ENCODE measurements around the gene MEIS2. TPM values are rescaled to one million over a fixed set of nuclear protein-coding genes. Genes with fewer than 3 reads are reported as not detected.

The MEIS2 gene
- polyA plus RNA-seq, 1 donor from 2014 or later: 825 TPM

- H3K9me2 ChIP-seq (ENCODE audit: insufficient read depth, low read length): no peaks in the 10 kb centered on the region
- no peaks in the 10 kb centered on the region for H3F3A ChIP-seq (ENCODE audit: insufficient read depth, low read length, poor library complexity, severe bottlenecking)
- no peak for TF ChIP-seq TAF1 (IDR thresholded peaks at IDR 0.05; ENCODE audit: low read depth)
- TF ChIP-seq RAD21 (conservative IDR thresholded peaks at IDR 0.05): no peak
- no peak for TF ChIP-seq CTCF (IDR thresholded peaks at IDR 0.05; ENCODE audit: poor library complexity, severe bottlenecking)
- no peak for TF ChIP-seq POLR2AphosphoS5 (IDR thresholded peaks at IDR 0.05)
- no peak for TF ChIP-seq SMC3 (conservative IDR thresholded peaks at IDR 0.05; ENCODE audit: poor library complexity)
- TF ChIP-seq MXI1 (conservative IDR thresholded peaks at IDR 0.05; ENCODE audit: poor library complexity, severe bottlenecking): no peak
- no peak for TF ChIP-seq EZH2 (IDR thresholded peaks at IDR 0.05; ENCODE audit: borderline replicate concordance, insufficient read depth, low read length, poor library complexity, severe bottlenecking)
- TF ChIP-seq REST (IDR thresholded peaks at IDR 0.05; ENCODE audit: borderline replicate concordance): no peak
- no peak for TF ChIP-seq EP300 (conservative IDR thresholded peaks at IDR 0.05; ENCODE audit: poor library complexity, severe bottlenecking)
- H4K20me1 ChIP-seq (ENCODE audit: insufficient read depth): no peaks in the 10 kb centered on the region
- H3K4me2 ChIP-seq (ENCODE audit: low read length): no peak overlapping the region
- no peaks in the 10 kb centered on the region for H3K36me3 ChIP-seq (ENCODE audit: insufficient read depth, low read length)
- no peak overlapping the region for H3K27ac ChIP-seq (ENCODE audit: low read length)
- H3K9me3 ChIP-seq (ENCODE audit: low read length): no peaks in the 10 kb centered on the region
- no peak overlapping the region for H3K4me3 ChIP-seq (ENCODE audit: low read length)
- peaks cover 4% of the 10 kb centered on the region for H3K79me2 ChIP-seq (replicated peaks; ENCODE audit: insufficient read depth, low read length)
- H2AFZ ChIP-seq (ENCODE audit: low read depth, low read length): no peak overlapping the region
- no peaks in the 10 kb centered on the region for H3K27me3 ChIP-seq (ENCODE audit: insufficient read depth, low read depth, low read length)
- H3K9ac ChIP-seq (ENCODE audit: low read length): no peak overlapping the region
These were observed 22.4 kb upstream of the MEIS2 start for GRCh38 chr15:37122703-37123102.

- Histone ChIP-seq H3K4me2 (ENCODE audit: low read length) (no peak overlapping the region), H3K27ac (ENCODE audit: low read length) (no peak overlapping the region), H3K36me3 (ENCODE audit: insufficient read depth, low read length) (no peaks in the 10 kb centered on the region), H3K27me3 (ENCODE audit: insufficient read depth, low read depth, low read length) (no peaks in the 10 kb centered on the region), H3K9ac (ENCODE audit: low read length) (no peak overlapping the region), H3K9me3 (ENCODE audit: low read length) (no peaks in the 10 kb centered on the region), H4K20me1 (ENCODE audit: insufficient read depth) (no peaks in the 10 kb centered on the region), H3F3A (ENCODE audit: insufficient read depth, low read length, poor library complexity, severe bottlenecking) (no peaks in the 10 kb centered on the region), H3K79me2 (replicated peaks; ENCODE audit: insufficient read depth, low read length) (peaks cover 5% of the 10 kb centered on the region), H2AFZ (ENCODE audit: low read depth, low read length) (no peak overlapping the region), H3K4me3 (ENCODE audit: low read length) (no peak overlapping the region), H3K9me2 (ENCODE audit: insufficient read depth, low read length) (no peaks in the 10 kb centered on the region)
- TF ChIP-seq RAD21 (conservative IDR thresholded peaks at IDR 0.05) (no peak), EZH2 (IDR thresholded peaks at IDR 0.05; ENCODE audit: borderline replicate concordance, insufficient read depth, low read length, poor library complexity, severe bottlenecking) (no peak), SMC3 (conservative IDR thresholded peaks at IDR 0.05; ENCODE audit: poor library complexity) (no peak), CTCF (IDR thresholded peaks at IDR 0.05; ENCODE audit: poor library complexity, severe bottlenecking) (no peak), REST (IDR thresholded peaks at IDR 0.05; ENCODE audit: borderline replicate concordance) (no peak)
These were observed 21.1 kb upstream of the MEIS2 start for GRCh38 chr15:37121492-37121891.
